Astrocyte of the cerebellum (primary cell): Measurements from ENCODE around the gene RBM20.

Experiments
- DNase-seq: peaks from one replicate; pipeline ENCODE4 v3.0.0-alpha.2; 2011; ENCODE audit warnings: low read depth
- H3K4me3 ChIP-seq: 2 replicates; pipeline ENCODE4 v1.5.1; 2011; ENCODE audit warnings: mild to moderate bottlenecking, low read depth, low read length, moderate library complexity
- in situ Hi-C: cut with HindIII; loops from 2 replicates; pipeline ENCODE4 v1.10.0; 2017; ENCODE audit warnings: low sequenced_read_pairs
- TF ChIP-seq, protein P1 (sequence below): IDR thresholded peaks from 2 replicates; pipeline ENCODE4 v1.5.1; 2012; ENCODE audit warnings: low read length, low read depth, moderate library complexity, mild to moderate bottlenecking; ENCODE audit errors: missing control alignments

The RBM20 gene

DNA sequence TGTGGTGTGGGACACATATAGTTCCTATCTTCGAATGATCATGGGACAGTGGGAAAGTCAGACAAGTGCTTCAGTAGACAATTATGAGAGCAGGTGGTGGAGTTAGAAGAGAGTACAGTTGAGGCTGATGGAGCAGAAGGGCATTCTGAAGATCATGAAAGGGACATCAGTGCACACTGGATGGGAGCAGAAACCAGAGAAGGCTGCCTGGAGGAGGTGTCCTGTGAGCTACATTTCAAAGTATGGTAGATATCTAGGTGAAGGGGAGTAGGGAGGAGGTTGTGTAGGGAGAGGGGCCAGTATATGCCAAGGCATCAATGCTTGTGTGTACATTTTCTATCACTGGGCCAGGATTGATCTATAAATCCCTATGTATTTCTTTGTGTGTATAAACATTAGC is 127.3 kb downstream of the RBM20 start:
- in situ Hi-C loops, result no loop called here
- DNase-seq, result no peak

DNA sequence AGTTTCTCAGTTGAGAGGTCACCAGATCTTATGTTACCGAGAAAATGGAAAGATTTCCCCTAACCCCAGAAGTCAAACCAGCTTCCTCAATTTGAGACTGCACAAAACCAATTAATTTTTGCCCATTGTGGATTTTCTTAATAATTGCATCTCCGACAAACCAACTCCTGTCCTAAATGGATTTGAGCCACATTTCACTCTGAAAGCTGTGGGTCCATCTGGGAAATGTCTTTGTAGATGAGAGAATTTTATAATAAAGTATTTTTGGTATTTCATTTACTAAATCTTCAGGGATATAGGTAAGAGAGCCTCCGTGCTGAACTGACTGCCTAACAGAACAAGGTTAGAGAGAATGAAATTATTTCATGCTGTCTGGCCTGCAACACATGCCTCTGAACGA is 127.9 kb downstream of the RBM20 start:
- no peak overlapping the region for H3K4me3 ChIP-seq
- TF ChIP-seq, protein P1, sequence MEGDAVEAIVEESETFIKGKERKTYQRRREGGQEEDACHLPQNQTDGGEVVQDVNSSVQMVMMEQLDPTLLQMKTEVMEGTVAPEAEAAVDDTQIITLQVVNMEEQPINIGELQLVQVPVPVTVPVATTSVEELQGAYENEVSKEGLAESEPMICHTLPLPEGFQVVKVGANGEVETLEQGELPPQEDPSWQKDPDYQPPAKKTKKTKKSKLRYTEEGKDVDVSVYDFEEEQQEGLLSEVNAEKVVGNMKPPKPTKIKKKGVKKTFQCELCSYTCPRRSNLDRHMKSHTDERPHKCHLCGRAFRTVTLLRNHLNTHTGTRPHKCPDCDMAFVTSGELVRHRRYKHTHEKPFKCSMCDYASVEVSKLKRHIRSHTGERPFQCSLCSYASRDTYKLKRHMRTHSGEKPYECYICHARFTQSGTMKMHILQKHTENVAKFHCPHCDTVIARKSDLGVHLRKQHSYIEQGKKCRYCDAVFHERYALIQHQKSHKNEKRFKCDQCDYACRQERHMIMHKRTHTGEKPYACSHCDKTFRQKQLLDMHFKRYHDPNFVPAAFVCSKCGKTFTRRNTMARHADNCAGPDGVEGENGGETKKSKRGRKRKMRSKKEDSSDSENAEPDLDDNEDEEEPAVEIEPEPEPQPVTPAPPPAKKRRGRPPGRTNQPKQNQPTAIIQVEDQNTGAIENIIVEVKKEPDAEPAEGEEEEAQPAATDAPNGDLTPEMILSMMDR, result no peak
- in situ Hi-C loops, result no loop called here
- no peak for DNase-seq

More for the DNA sequence above, 127.3 kb downstream of the RBM20 start:
- TF ChIP-seq, protein P1, result no peak
- H3K4me3 ChIP-seq, result no peak overlapping the region

DNA sequence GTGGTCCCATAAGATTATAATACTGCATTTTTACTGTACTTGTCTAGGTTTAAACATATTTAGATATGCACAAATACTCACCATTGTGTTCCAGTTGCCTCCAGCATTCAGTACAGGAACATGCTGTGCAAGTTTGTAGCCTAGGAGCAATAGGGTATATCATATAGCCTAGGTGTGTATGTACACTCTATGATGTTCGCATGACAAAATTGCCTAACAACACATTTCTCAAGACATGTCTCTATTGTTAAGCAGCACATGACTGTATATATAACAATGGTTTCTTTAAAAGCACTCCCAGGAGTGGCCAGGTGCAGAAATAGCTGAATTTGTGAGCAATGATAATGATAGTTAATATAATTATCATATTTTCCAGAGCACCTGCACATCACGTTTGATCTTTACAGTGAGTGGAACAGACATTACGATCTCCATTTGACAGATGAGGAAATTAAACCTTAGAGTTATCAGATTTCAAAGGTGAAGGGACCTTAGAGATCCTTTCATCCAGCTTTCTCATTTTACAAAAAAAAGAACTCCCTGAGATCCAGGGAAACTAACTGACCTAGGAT is 128.4 kb downstream of the RBM20 start:
- H3K4me3 ChIP-seq, result no peak overlapping the region
- TF ChIP-seq, protein P1, result no peak
- in situ Hi-C loops, result no loop called here
- DNase-seq, result no peak

DNA sequence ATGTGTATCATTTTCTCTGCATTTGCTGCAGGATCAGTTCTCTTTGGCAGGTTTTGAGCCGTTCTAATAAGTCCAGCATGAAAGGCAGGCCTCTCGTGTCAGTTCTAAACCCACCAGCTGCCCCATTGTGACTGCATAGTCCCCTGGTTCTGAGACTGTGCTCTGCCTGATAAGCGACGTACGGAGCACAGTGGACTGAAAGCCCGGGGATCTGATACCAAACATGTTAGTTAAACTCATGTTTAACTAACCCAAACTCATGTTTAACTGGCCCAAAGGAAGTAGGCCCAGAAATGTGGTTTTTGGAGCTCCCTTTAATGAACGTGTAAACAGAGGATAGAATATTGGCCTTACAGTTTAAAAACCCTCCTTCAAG is 129.5 kb downstream of the RBM20 start:
- TF ChIP-seq, protein P1, result no peak
- in situ Hi-C loops, result no loop called here
- no peak for DNase-seq
- no peak overlapping the region for H3K4me3 ChIP-seq

DNA sequence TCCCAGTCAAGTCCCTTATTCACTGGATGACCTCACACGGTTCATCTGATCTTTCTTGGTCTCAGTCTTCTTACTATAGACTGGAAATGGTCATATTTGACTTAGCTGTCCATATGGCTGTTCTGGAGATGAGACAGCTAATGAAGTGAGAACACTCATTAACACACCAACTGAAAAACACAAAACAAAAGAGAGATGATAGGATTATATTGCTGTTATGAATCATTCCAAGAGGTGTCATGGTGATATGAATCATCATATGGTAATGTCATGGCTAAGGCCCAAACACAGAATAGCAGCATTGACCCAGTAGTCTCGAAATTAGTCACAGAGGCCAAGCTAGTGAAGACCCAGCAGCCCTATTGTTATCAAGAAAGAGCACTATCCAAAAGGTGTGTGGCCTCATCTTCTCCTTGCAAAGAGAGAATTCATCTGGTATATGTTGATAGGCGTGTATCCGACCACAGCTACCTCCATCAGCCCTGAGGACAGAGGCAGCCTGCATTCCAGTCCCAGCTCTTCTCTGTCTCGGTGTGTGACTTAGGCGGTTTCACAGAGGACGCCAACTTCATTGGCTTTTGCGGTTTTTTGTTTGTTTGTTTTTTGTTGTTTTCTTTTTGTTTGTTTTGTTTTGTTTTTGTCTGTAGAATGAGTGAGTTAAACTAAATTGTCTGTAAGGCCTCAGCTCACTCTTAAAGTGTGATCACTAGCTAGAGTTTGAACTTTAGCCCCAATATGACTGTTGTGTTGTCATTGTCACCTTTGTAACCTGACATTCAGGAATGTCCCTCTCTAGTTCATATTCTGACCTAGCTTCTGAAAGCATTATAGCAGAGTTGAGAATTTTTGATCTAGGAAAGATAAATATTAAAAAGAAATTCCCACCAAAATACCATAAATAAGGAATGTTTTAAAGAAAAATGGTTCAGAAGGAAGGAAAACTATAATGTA is 130.2 kb downstream of the RBM20 start:
- peak; percentile 39 for DNase-seq
- TF ChIP-seq, protein P1, result no peak
- in situ Hi-C loops, result no loop called here
- no peak overlapping the region for H3K4me3 ChIP-seq

DNA sequence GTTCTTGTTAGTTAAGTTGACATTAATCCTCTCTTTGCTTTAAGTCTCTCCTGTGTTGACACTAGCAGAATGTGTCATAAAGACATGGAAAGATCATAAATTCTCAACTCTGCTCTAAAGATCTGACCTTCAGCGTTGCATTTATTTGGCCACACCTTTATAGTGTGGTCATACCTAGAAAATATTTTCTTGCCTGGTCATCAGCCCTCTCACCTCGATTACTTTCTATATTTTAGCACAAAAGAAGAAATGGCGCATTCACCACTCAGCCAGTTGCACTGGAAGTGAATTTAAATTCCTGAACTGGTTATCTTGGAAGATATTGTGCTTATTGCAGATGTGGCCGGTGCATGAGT is 130.9 kb downstream of the RBM20 start:
- H3K4me3 ChIP-seq, result no peak overlapping the region
- in situ Hi-C loops, result no loop called here
- TF ChIP-seq, protein P1, result no peak
- no peak for DNase-seq
